ENCODE results near the gene KRT28.
A peak's percentile ranks its signal among the peaks of the same experiment; 100 is the strongest.

Gene KRT28

GRCh38 chr17:40822132-40822812 lies 22.5 kb upstream of the KRT28 start, which contains the start of gene KRT10:
KRT10 (minus strand) TSS chr17:40822614; CDS start chr17:40822585, 29 bp downstream.
- in situ Hi-C loops (cut with HindIII; ENCODE audit: low pct_ligation_motif_present, low sequenced_read_pairs) = no loop called here
- no peak for DNase-seq
- Histone ChIP-seq H3K36me3 (replicated peaks) (peaks cover 3% of the 10 kb centered on the region), H3K4me3 (ENCODE audit: low read depth, low read length) (no peak within 1 kb of the TSS), H3K27ac (no peak within 1 kb of the TSS), H3K27me3 (replicated peaks) (no peaks in the 10 kb centered on the region)
- TF ChIP-seq CTCF (IDR thresholded peaks at IDR 0.05; ENCODE audit: low read depth, low read length, missing control alignments) = no peak

GRCh38 chr17:40821536-40821935 lies 21.8 kb upstream of the KRT28 start:
- H3K36me3 ChIP-seq (replicated peaks) = peaks cover 8% of the 10 kb centered on the region
- in situ Hi-C loops (cut with HindIII; ENCODE audit: low pct_ligation_motif_present, low sequenced_read_pairs) = no loop called here
- H3K27ac ChIP-seq = no peak overlapping the region
- H3K27me3 ChIP-seq (replicated peaks) = no peaks in the 10 kb centered on the region
- H3K4me3 ChIP-seq (ENCODE audit: low read depth, low read length) = no peak overlapping the region
- DNase-seq = no peak
- no peak for TF ChIP-seq CTCF (IDR thresholded peaks at IDR 0.05; ENCODE audit: low read depth, low read length, missing control alignments)

- Histone ChIP-seq H3K27ac (no peak overlapping the region), H3K4me3 (ENCODE audit: low read depth, low read length) (no peak overlapping the region), H3K27me3 (replicated peaks) (no peaks in the 10 kb centered on the region), H3K36me3 (replicated peaks) (peaks cover 8% of the 10 kb centered on the region)
- no peak for TF ChIP-seq CTCF (IDR thresholded peaks at IDR 0.05; ENCODE audit: low read depth, low read length, missing control alignments)
- DNase-seq = no peak
- in situ Hi-C loops (cut with HindIII; ENCODE audit: low pct_ligation_motif_present, low sequenced_read_pairs) = no loop called here
Measured at GRCh38 chr17:40820228-40820838, 20.6 kb upstream of the KRT28 start.

GRCh38 chr17:40819528-40820125 lies 19.9 kb upstream of the KRT28 start:
- Histone ChIP-seq H3K4me3 (ENCODE audit: low read depth, low read length) (peak overlapping the region; percentile 59), H3K36me3 (replicated peaks) (peaks cover 8% of the 10 kb centered on the region), H3K27me3 (replicated peaks) (no peaks in the 10 kb centered on the region), H3K27ac (peak overlapping the region; percentile 82)
- TF ChIP-seq CTCF (IDR thresholded peaks at IDR 0.05; ENCODE audit: low read depth, low read length, missing control alignments) = no peak
- DNase-seq = no peak
- in situ Hi-C loops (cut with HindIII; ENCODE audit: low pct_ligation_motif_present, low sequenced_read_pairs) = no loop called here

- peaks cover 8% of the 10 kb centered on the region for H3K36me3 ChIP-seq (replicated peaks)
- H3K27me3 ChIP-seq (replicated peaks) = no peaks in the 10 kb centered on the region
- peak overlapping the region; percentile 59 for H3K4me3 ChIP-seq (ENCODE audit: low read depth, low read length)
- TF ChIP-seq CTCF (IDR thresholded peaks at IDR 0.05; ENCODE audit: low read depth, low read length, missing control alignments) = no peak
- peak overlapping the region; percentile 82 for H3K27ac ChIP-seq
- DNase-seq = peak; percentile 58
- in situ Hi-C loops (cut with HindIII; ENCODE audit: low pct_ligation_motif_present, low sequenced_read_pairs) = no loop called here
Measured at GRCh38 chr17:40818733-40819527, 19.2 kb upstream of the KRT28 start.
